ENCODE results near the gene PPWD1. TPM values are rescaled to one million over a fixed set of nuclear protein-coding genes. Genes with fewer than 3 reads are reported as not detected.

Gene PPWD1
- polyA plus RNA-seq, 3 donors, result 7.7 to 23.9 (median 12.3) TPM

DNA sequence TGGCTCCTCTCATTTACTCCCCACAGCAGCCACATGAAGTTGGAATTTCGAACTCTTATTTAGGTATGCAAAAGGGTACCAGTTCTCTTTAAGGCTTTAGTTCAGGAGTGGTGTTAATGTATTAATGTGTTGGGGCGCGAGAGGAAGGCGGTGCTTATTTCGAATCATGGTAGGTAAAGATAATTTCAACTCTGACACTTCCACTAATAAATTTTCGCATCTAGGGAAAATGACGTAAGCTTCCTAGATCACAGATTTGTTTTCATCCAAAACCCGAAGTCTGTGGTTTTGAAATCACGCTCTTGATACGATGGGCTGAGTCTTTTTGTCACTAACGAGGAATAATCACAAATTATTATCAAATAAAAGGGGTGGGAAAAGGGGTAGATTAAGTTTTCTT lies 681 bp downstream of the PPWD1 start:
- H3K4me3 Mint-ChIP-seq, result peak overlapping the region; percentile 90 to 97
- Histone ChIP-seq H3K36me3 (replicated peaks in 1 of 2; ENCODE audit: control insufficient read depth in 1 of 2, insufficient read depth in 2 of 2, low read length in 2 of 2) (peaks cover 11 to 15% of the 10 kb centered on the region in 2 donors), H3K9ac (ENCODE audit: insufficient read depth, low read length, poor library complexity, severe bottlenecking) (peak overlapping the region; percentile 93), H3K9me3 (replicated peaks in 1 of 2; ENCODE audit: control insufficient read depth in 1 of 2, insufficient read depth in 1 of 2, low read length in 2 of 2) (no peaks in the 10 kb centered on the region), H4K20me1 (ENCODE audit: insufficient read depth, low read length) (no peaks in the 10 kb centered on the region), H3K4me3 (replicated peaks in 1 of 3; ENCODE audit: low read depth in 2 of 3, low read length in 3 of 3) (peak overlapping the region; percentile 72 to 97 (median 92)), H3K4me2 (replicated peaks; ENCODE audit: extremely low read depth, low read length, poor library complexity, severe bottlenecking) (peak overlapping the region; percentile 94), H3K79me2 (ENCODE audit: insufficient read depth, low read length) (peaks cover 77% of the 10 kb centered on the region), H2AFZ (ENCODE audit: insufficient read depth, low read depth, low read length, poor library complexity, severe bottlenecking) (peak overlapping the region; percentile 97), H3K27me3 (ENCODE audit: control insufficient read depth in 2 of 2, insufficient read depth in 2 of 2, low read length in 2 of 2) (no peaks in the 10 kb centered on the region), H3K4me1 (ENCODE audit: control insufficient read depth in 1 of 2, insufficient read depth in 2 of 2, low read length in 2 of 2) (peaks cover 22 to 27% of the 10 kb centered on the region in 2 donors), H3K27ac (ENCODE audit: low read depth in 1 of 2, low read length in 2 of 2) (peak overlapping the region; percentile 96 to 99)
- peak overlapping the region; percentile 98 to 100 (median 99) for H3K27ac Mint-ChIP-seq
- DNase-seq, result peak in 2 of 3 donors; percentile 2 to 4
- peaks cover 23% of the 10 kb centered on the region for H3K4me1 Mint-ChIP-seq
- intact Hi-C loops (cut with micrococcal nuclease), result loop anchor here (2.0 kb wide), 1 partner anchor 61 kb away; the partner anchor contains the start of genes SHLD3 (in 2 of the 2), TRAPPC13 (in 2 of the 2) and TRIM23 (in 2 of the 2)
- TF ChIP-seq CTCF (IDR thresholded peaks at IDR 0.05), result no peak
- WGBS (ENCODE audit: insufficient coverage), result no CpG with 5 or more reads among the region's 11 CpGs
- peaks cover 0 to 2% (median 0%) of the 10 kb centered on the region in 3 donors for H3K27me3 Mint-ChIP-seq (ENCODE audit: low read depth in 3 of 3)
- peaks cover 0 to 2% (median 0%) of the 10 kb centered on the region in 7 donors for H3K9me3 Mint-ChIP-seq
- H3K36me3 Mint-ChIP-seq, result peaks cover 9 to 18% of the 10 kb centered on the region in 2 donors

DNA sequence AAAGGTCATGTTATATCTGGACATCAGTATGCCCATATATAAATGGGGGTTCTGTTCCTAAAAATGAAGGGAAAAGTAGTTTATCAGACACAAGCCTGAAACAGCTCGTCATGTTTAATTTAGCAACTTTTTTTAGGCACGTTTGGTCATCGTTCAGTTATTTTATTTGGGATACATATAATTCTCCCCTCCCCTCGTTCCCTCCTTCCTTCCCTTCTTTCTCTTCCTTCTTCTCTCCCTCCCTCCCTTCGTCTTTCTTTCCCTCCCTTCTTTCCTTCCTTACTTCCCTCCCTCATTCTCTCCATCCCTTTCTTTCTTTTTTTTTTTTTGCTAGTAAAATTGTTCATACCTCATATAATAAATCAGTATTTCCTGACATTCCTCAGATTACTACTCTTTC lies 3.4 kb downstream of the PPWD1 start:
- Mint-ChIP-seq H3K4me3 (no peak overlapping the region), H3K9me3 (peaks cover 0 to 2% (median 0%) of the 10 kb centered on the region in 7 donors), H3K36me3 (peaks cover 20 to 24% of the 10 kb centered on the region in 2 donors), H3K27ac (no peak overlapping the region), H3K4me1 (peaks cover 23% of the 10 kb centered on the region), H3K27me3 (ENCODE audit: low read depth in 3 of 3) (peaks cover 0 to 2% (median 0%) of the 10 kb centered on the region in 3 donors)
- Histone ChIP-seq H3K27ac (ENCODE audit: low read depth in 1 of 2, low read length in 2 of 2) (no peak overlapping the region), H2AFZ (ENCODE audit: insufficient read depth, low read depth, low read length, poor library complexity, severe bottlenecking) (no peak overlapping the region), H3K27me3 (ENCODE audit: control insufficient read depth in 2 of 2, insufficient read depth in 2 of 2, low read length in 2 of 2) (no peaks in the 10 kb centered on the region), H3K4me2 (replicated peaks; ENCODE audit: extremely low read depth, low read length, poor library complexity, severe bottlenecking) (no peak overlapping the region), H3K4me3 (replicated peaks in 1 of 3; ENCODE audit: low read depth in 2 of 3, low read length in 3 of 3) (no peak overlapping the region), H3K9ac (ENCODE audit: insufficient read depth, low read length, poor library complexity, severe bottlenecking) (no peak overlapping the region), H3K79me2 (ENCODE audit: insufficient read depth, low read length) (peaks cover 57% of the 10 kb centered on the region), H3K9me3 (replicated peaks in 1 of 2; ENCODE audit: control insufficient read depth in 1 of 2, insufficient read depth in 1 of 2, low read length in 2 of 2) (no peaks in the 10 kb centered on the region), H3K36me3 (replicated peaks in 1 of 2; ENCODE audit: control insufficient read depth in 1 of 2, insufficient read depth in 2 of 2, low read length in 2 of 2) (peaks cover 29 to 35% of the 10 kb centered on the region in 2 donors), H4K20me1 (ENCODE audit: insufficient read depth, low read length) (no peaks in the 10 kb centered on the region), H3K4me1 (ENCODE audit: control insufficient read depth in 1 of 2, insufficient read depth in 2 of 2, low read length in 2 of 2) (peaks cover 22 to 27% of the 10 kb centered on the region in 2 donors)
- intact Hi-C loops (cut with micrococcal nuclease), result no loop called here
- no peak for DNase-seq
- no peak for TF ChIP-seq CTCF (IDR thresholded peaks at IDR 0.05)
- WGBS (ENCODE audit: insufficient coverage), result 67% methylated on average over 2 of the region's 5 CpGs

Data from CD14-positive monocyte (primary cell).